Adipose tissue (tissue), 3 donors: Measurements from ENCODE around the gene SOSTDC1. TPM values are rescaled to one million over a fixed set of nuclear protein-coding genes. Genes with fewer than 3 reads are reported as not detected.
"Not testable (repeated sequence)": the region's sequence is repeated elsewhere in the genome, so short reads cannot be mapped to it uniquely, and the experiment has no call there.

ENCODE experiments used
- H3K27ac ChIP-seq: one replicate; pipeline ENCODE4 v1.5.1; 2013; ENCODE audit warnings: low read depth, low read length
- WGBS, 3 donors: extraction: QIAGEN DNeasy Blood & Tissue Kit; methylation state at CpG; one replicate each; pipeline ENCODE4 v1.1.7; 2013; 5-methylcytosine and 5-hydroxymethylcytosine counted together
- polyA plus RNA-seq, 3 donors: library from polyadenylated mRNA; stranded (reverse); fragments of 200-250 nt; gene quantifications; one replicate each; pipeline ENCODE4 v1.2.3, GENCODE V29; 2013
- donor health status: healthy with polysubstance abuse.
- donor health status: Bipolar disorder and iron deficiency.
- donor health status: healthy.

The SOSTDC1 gene
- 1 to 10 TPM in 1 of 3 donors, under 1 TPM in 2; 0.15 to 3.2 (median 0.45) TPM for polyA plus RNA-seq

GRCh38 chr7:16465469-16466361 lies at the start of gene SOSTDC1:
Gene SOSTDC1 (minus strand): TSS chr7:16465738. CDS start chr7:16465668, 70 bp downstream.
- 7 to 20% (median 14%) methylated on average over 10 of the region's 10 CpGs for whole genome bisulfite sequencing, 3 donors
- H3K27ac ChIP-seq, result no peak within 1 kb of the TSS

- H3K27ac ChIP-seq, result no peak overlapping the region
Observed at GRCh38 chr7:16514729-16515128, 49.2 kb upstream of the SOSTDC1 start.

- WGBS, 3 donors, result 55 to 84% (median 58%) methylated on average over 1 of the region's 1 CpG
Observed at GRCh38 chr7:16514271-16514670, 48.7 kb upstream of the SOSTDC1 start.

GRCh38 chr7:16512097-16512496 lies 46.6 kb upstream of the SOSTDC1 start:
- 82 to 93% (median 89%) methylated on average over 7 of the region's 7 CpGs for WGBS, 3 donors
- H3K27ac ChIP-seq, result no peak overlapping the region

More at GRCh38 chr7:16514271-16514670, 48.7 kb upstream of the SOSTDC1 start:
- no peak overlapping the region for H3K27ac ChIP-seq

GRCh38 chr7:16511314-16511713 lies 45.8 kb upstream of the SOSTDC1 start:
- no peak overlapping the region for H3K27ac ChIP-seq
- WGBS, 3 donors, result 69 to 87% (median 82%) methylated on average over 5 of the region's 5 CpGs

- H3K27ac ChIP-seq, result no peak overlapping the region
Observed at GRCh38 chr7:16509829-16510228, 44.3 kb upstream of the SOSTDC1 start.

- not testable (repeated sequence) for H3K27ac ChIP-seq
Observed at GRCh38 chr7:16506422-16506821, 40.9 kb upstream of the SOSTDC1 start.

GRCh38 chr7:16504019-16504418 lies 38.5 kb upstream of the SOSTDC1 start:
- H3K27ac ChIP-seq, result no peak overlapping the region
- 77 to 88% (median 86%) methylated on average over 6 of the region's 6 CpGs for WGBS, 3 donors

More at GRCh38 chr7:16506422-16506821, 40.9 kb upstream of the SOSTDC1 start:
- 81 to 91% (median 89%) methylated on average over 5 of the region's 5 CpGs for WGBS, 3 donors

- no peak overlapping the region for H3K27ac ChIP-seq
- WGBS, 3 donors, result 94 to 96% (median 95%) methylated on average over 19 of the region's 19 CpGs
Observed at GRCh38 chr7:16502303-16502702, 36.8 kb upstream of the SOSTDC1 start.

GRCh38 chr7:16498122-16498521 lies 32.6 kb upstream of the SOSTDC1 start:
- WGBS, 3 donors, result 93 to 100% (median 94%) methylated on average over 2 of the region's 2 CpGs
- no peak overlapping the region for H3K27ac ChIP-seq

- 57 to 79% (median 76%) methylated on average over 4 of the region's 4 CpGs for WGBS, 3 donors
- H3K27ac ChIP-seq, result no peak overlapping the region
Observed at GRCh38 chr7:16494955-16495719, 29.6 kb upstream of the SOSTDC1 start.

GRCh38 chr7:16494551-16494950 lies 29.0 kb upstream of the SOSTDC1 start:
- H3K27ac ChIP-seq, result no peak overlapping the region
- WGBS, 3 donors, result 78 to 86% (median 78%) methylated on average over 2 of the region's 2 CpGs

GRCh38 chr7:16493266-16493665 lies 27.7 kb upstream of the SOSTDC1 start:
- no peak overlapping the region for H3K27ac ChIP-seq
- WGBS, 3 donors, result 64 to 92% (median 91%) methylated on average over 2 of the region's 2 CpGs

- H3K27ac ChIP-seq, result no peak overlapping the region
- 41 to 51% (median 49%) methylated on average over 3 of the region's 3 CpGs for WGBS, 3 donors
Observed at GRCh38 chr7:16492513-16493062, 27.1 kb upstream of the SOSTDC1 start.

GRCh38 chr7:16491148-16491547 lies 25.6 kb upstream of the SOSTDC1 start:
- 78 to 79% (median 79%) methylated on average over 2 of the region's 2 CpGs for WGBS, 3 donors
- H3K27ac ChIP-seq, result no peak overlapping the region

GRCh38 chr7:16484453-16485158 lies 19.1 kb upstream of the SOSTDC1 start:
- no peak overlapping the region for H3K27ac ChIP-seq
- WGBS, 3 donors, result 73 to 92% (median 91%) methylated on average over 4 of the region's 4 CpGs

GRCh38 chr7:16479591-16479990 lies 14.1 kb upstream of the SOSTDC1 start:
- no peak overlapping the region for H3K27ac ChIP-seq
- WGBS, 3 donors, result 61 to 68% (median 65%) methylated on average over 7 of the region's 7 CpGs

GRCh38 chr7:16479161-16479560 lies 13.6 kb upstream of the SOSTDC1 start:
- WGBS, 3 donors, result 81 to 88% (median 83%) methylated on average over 4 of the region's 4 CpGs
- H3K27ac ChIP-seq, result no peak overlapping the region
